GM13976 (cell line): ENCODE data around the gene LOXHD1.

Source experiments
- DNase-seq: peaks from one replicate; pipeline ENCODE4 v3.0.0; 2012; ENCODE audit warnings: low spot score
- CTCF ChIP-seq: IDR thresholded peaks from 2 replicates; pipeline ENCODE4 v1.5.1; 2012; ENCODE audit warnings: borderline replicate concordance, mild to moderate bottlenecking; ENCODE audit not compliant: insufficient read depth; ENCODE audit errors: extremely low read depth, missing control alignments, control extremely low read depth
- in situ Hi-C: fragments of 300-500 bp; cut with MboI; formaldehyde crosslinking; loops from one replicate; pipeline ENCODE4 v1.12.0; 2022; ENCODE audit warnings: low sequenced_read_pairs, mixed read lengths, inconsistent platforms; ENCODE audit not compliant: unreplicated experiment

The LOXHD1 gene

GRCh38 chr18:46469186-46469915 lies 187.7 kb downstream of the LOXHD1 start:
- in situ Hi-C loops: no loop called here
- no peak for TF ChIP-seq CTCF
- DNase-seq: no peak

- in situ Hi-C loops: no loop called here
- TF ChIP-seq CTCF: no peak
- no peak for DNase-seq
These were observed 188.4 kb downstream of the LOXHD1 start for GRCh38 chr18:46468426-46469180.

GRCh38 chr18:46466234-46467160 lies 190.5 kb downstream of the LOXHD1 start:
- no peak for TF ChIP-seq CTCF
- in situ Hi-C loops: no loop called here
- no peak for DNase-seq

- in situ Hi-C loops: no loop called here
- TF ChIP-seq CTCF: no peak
- DNase-seq: no peak
These were observed 191.9 kb downstream of the LOXHD1 start for GRCh38 chr18:46464926-46465655.

DNA sequence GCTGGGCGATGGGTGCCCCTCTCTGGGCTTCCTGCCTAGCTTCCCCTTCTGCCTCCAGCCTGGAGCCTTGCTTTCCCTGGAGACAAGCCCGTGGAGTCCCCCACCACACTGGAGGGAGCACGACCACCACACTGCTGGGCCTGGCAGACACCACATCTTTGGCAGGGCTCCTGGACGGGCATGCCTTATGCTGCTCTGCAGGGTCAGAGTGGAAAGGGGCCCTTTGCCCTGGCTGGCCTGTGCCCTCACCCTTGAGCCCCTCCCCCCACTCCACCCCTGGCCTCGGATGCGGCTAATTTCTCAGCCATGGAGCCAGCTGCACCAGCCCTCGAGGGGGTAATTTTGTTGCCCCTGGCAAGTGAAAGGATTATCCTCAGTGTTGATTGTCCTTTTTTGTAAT lies 194.5 kb downstream of the LOXHD1 start:
- no peak for TF ChIP-seq CTCF
- DNase-seq: no peak
- in situ Hi-C loops: no loop called here

DNA sequence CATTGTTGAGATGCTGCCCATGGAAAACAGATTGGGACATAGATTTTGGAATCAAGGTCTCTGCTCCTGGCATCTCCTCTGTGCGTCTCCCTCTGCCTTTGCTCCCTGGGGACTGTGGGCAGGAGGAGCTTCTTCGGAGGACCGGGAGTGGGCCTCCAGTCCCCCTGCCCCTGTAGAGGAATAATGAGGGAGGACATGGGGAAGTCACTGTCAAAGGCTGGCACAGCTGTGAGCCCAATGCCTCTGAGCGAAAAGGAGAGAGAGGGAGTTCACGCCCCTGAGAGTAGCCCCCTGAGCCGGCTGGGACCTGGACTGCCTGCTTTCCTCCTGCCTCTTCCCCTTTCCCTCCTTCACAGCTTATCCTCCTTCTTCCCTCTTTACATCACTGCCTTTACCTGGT lies 195.0 kb downstream of the LOXHD1 start:
- in situ Hi-C loops: no loop called here
- TF ChIP-seq CTCF: no peak

More for the DNA sequence above, 195.0 kb downstream of the LOXHD1 start:
- DNase-seq: no peak
